Hematopoietic multipotent progenitor cell treated with erythropoietin and hydrocortisone succinate and interleukin-3 and kit ligand, for 17 days (in vitro differentiated cells): ENCODE measurements around the gene STC2.

Experiments used
- DNase-seq: peaks from one replicate; pipeline ENCODE4 v3.0.0-alpha.2; 2015; ENCODE audit warnings: low spot score

The STC2 gene

DNA sequence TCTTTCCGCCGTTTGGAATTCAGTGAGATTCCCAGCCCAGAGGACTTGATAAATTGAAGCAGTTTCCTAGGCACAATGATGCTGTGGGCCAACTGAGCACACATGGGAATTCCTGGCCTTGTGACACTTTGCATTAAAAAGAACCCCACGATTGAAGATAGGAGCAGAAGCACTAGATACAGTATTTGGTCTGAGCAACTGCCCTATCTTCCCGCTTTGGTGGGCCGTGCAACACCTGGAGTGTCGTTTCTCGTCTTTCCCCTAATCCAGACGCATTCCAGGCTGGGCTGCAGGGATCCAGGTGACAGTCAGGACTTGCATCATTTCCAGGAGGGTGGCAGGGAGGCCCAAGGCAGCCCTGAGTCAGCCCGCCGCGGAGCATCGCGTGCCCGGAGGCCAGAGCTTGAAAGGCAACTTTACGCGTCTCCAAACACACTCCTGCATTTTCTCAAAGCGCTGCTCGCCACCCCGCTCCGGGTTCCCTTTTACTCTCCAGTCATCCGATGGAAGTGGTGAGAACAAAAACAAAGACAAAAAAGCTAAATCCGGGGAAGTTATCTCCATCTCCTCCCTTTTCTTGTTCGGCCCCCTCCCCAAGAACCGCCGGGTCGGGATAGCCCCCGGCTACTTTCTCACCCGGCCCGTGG lies 753 bp upstream of the STC2 start:
- DNase-seq = no peak

DNA sequence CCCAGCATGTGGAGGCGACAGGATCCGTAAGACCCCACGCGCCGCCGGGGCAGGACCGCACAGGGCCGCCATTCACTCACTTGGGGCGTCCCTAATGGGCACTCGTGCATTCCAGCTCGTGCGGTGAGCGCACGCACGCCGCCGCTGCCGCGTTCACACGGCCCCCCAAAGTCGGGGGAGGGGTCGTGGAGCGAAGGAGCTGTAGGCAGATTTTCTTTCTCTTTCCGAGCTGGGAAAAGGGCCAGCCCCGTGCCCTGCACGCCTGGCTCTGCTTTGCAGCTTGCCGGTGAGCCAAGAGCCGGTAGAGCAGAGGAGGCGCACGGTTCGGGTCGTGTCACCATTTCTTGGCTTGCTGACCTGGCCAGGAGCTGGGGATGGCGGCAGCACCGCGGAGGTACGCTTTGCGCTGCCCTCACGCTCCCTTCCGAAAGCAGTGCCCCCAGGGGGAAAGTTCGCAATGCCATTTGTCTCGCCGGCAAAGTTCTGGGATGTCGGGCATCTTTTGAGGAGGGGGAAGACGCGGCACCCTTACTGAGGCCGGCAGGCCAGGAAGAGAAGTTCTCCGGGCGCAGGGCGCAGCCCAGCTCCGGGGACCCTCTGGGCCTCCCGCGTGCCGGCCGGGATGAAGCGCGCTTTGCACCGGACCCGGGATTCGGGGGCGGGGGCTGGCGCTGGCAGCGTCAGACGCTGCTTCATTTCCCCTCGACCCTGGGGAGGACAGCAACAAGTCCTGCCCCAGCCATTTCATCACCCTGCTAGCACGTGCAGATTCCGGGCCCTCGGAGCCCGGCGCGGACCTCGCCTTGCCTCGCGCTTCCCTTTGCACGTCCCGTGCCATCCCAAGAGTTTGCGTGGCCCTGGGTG lies 898 bp downstream of the STC2 start:
- no peak for DNase-seq

DNA sequence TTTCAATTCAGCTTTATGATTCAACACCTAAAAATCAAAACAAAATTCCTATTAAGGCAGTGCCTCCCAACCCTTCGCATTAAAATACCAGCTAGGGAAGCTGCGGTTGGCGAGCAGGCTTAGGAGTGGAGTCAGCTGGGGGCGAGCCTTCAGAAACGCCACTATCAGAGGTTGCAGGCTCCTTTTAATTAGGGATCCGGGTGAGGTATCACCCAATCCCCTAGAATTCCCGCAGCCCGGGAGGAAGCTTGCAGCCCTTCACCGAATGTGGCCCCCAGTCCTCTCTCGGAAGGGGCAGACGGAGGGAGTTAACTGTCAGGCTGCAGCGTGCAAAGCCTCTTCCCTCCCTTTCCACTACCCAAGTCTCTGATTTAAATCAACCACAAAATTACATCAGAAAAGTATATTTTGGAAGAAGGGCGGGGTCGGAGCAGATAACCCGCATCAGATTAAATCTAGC lies 1.7 kb downstream of the STC2 start:
- no peak for DNase-seq

DNA sequence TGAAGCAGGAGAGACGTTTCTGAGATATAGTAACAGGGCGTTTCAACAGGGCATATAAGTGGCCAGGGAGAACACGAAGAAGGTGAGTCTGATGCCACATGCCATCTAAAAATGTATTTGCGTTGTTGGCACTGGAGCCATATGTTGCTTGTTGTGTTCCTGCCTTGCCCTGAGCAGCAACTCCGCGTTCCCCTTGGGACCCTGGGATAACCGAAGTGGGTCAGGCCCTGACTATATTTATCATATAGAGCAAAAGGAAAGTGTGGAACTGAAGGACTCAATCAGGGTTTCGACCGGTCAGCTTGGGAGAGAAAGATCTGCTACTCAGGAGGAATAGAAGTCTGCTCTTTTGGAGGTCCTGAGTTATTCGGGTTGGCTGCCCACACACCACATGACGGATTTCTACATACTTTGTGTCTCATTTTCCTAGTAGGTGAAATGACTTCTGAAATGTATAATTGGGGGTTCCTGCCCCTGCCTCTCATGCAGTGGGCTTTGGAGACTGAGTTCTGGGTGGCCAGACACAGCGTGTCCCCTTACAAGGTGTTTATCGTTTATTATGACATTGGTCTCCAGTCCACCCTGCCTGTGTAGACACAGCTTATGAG lies 3.0 kb downstream of the STC2 start:
- no peak for DNase-seq

DNA sequence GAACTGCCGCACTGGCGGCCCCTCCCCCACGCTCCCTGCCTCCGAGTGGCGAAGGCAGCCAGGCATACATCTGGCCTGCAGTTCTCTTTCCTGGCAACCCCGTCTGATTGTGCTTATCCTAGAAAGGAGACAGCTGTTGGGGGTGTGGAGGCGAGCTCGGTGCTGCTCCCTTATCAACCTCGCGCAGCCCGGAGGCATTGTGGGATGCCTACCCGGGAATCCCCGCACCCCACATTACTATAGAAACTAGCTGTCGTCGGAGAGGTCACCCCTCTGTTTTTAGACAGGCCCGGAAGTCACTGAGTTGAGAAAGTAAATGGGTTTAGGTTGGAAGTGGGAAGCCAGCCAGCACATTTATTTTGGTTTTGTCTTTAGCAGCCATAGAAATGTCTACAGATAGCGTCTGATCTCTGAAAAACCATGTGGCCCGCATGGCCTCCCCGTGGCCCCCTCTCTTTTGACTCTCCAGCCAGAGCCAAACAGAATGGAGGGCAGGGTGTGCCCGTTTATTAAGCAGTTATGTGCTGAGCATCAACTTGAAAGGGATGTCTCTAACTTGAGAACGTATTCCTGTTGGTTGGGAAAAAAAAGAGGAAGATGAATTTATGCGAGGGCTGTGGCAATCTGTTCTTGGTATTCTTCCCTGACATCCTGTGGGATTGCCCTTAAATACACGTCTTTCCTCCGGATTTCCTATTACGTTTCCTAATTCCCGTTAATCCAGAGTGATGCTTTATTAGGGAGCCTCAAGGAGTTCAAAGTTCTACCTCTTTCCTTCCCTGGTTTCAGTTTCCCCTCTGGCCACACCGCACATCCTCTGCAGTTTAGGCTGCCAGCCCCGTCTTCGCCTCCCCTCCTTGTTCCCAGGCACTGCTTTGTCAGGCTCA lies 3.9 kb downstream of the STC2 start:
- DNase-seq = peak; percentile 21

DNA sequence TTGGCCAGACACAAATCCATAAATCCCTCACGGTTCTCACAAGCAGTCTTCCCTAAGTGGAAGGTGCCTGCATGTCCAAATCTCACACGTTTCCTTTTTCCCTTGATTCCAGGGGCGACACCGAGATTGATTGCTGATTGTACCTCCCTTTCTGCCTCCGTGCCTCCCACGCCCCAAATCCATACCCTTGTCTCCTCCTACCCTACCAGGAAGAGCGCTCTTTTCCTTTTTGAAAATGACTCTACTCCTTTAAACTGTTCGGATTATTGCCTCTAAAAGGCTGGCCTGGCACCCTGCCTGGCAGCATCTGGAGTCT lies 4.5 kb downstream of the STC2 start:
- DNase-seq = no peak

DNA sequence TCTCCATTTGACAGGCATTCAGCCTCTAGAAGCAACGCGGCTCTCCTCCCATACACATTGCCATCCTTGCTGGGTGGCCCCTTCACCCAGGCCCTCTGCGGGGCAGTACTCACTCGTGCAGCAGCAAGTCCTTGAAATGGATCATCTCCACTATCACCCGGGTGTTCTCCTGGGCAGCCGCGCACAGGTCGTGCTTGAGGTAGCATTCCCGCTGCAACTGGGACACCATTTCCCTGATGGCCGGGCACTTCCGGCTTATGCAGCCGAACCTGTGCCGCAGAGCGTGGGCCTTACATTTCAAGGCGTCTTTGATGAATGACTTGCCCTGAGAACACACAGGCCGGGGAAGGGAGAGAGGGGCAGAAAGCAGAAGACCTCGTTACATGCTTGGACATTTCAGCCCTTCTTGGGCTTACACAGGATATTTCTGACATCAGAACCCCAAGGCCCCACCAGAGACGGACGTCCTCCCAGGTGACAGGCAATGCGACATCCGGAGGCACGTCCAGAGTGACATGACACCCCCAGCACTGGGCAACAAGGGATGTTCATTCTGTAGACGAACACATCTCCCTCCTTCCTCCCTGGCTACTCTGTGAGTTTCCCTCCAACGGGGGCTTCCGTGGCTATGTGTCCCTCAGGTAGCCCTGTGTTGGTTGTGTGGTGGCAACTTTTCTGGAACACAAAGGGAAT lies 5.0 kb downstream of the STC2 start:
- DNase-seq = no peak

DNA sequence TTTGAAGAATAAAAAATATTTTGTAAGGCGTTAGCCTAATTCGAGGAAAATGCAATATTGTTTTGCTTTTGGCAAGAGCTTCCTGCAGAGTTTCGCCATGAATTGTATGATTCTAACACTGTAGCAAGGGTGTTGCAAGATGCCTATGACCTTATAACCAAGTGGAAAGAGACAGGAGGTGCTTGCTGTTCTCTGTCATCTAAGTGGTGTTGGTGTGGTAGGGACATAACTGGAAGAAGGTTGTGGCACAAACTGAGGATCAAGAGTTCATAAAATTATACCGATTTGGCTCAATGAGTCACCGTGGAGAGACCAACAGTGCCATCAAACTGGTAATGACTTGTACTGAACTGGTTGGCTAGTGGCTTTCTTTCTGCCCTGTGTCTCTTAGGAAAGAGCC lies 6.3 kb downstream of the STC2 start:
- DNase-seq = no peak

DNA sequence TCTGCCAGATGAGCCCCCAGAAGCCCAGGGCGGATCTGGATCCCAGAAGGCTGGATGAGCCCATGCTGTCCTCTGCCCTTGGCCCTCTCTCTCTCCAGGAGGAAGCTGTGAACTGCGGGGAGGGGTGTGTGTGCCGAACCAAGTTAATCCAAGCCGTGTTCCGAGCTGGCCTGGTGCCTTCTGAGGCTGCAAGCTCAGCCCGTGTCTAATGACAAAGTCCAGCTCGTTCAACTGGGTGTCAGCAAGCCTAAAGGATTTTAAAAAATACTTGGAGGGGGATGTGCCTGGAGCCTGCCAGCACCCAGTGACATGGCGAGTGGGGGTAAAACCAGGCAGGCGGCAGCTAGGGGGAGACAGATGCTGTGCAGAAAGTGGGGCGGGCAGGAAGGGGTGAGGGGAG lies 8.0 kb downstream of the STC2 start:
- DNase-seq = no peak

DNA sequence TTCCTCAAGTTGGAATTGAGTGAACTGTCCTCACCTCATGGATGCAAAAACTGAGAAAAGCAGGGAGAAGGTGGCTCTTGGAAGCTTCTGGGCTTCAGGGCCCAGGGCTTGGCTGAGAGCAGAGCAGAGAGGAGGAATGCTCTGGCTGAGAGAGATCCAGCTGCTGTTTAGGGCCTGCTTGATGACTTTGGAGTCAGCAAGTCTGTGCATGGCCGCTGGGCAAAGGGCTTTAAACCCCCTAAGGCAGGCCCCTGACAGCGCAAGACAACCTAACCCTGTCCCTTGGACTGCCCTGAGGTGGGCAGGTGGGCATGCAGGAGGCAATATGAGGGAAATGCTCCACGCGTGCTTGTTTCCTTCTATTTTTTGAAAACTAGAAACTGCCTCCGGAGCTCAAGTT lies 8.6 kb downstream of the STC2 start:
- no peak for DNase-seq

DNA sequence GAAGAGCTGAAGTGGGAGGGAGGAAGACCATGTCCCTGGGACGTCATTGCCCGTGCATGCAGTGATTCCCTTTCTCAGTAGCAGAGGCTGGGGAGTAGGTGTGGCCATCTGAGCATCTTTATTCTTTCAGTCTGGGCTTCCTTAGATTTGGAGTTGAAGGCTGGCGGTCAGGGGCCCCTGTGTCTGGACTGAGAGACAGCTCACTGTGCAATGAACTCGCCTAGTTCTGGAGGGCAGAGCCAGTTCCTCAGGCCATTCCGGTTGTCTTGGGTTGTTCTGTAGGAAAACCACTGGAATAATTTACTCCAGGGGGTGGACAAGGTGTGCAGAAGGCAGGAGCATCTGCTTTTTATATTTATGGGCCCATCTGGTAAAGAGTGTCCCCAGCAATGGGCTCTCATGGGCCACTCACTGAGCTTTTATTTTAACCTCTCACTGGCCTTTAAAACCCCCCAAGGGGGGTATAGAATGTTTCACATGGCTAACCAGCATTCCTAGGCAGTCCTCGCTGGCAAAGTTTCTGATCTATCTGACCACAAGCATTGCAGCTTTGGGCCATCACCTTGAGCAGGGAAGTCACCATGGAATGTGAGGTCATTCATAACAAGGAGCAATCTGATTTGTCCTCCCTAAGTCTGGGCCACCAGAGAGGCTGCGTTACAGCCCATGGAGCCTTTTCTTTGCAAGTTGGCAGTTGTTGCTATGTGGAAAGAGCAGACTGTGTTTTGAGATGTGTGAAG lies 9.2 kb downstream of the STC2 start:
- DNase-seq = no peak

DNA sequence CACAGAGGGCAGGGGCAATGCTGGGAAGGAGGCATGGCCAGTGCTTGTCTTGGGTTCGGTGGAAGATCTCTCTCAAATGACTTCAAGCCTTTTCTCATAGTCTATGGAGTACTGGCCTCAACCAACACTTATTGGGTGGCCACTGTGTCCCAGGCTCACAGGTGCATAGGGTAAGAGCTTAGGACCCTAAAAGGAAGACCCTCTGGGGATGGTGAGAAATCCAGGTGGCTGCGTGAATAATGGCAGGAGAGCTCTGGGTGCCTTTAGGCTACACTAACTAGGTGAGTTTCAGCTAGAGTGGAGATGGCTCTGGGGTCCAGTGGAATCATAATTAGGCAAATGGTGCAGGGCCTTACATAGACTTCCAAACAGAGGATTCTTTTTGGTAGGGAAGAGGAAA lies 9.9 kb downstream of the STC2 start:
- no peak for DNase-seq

DNA sequence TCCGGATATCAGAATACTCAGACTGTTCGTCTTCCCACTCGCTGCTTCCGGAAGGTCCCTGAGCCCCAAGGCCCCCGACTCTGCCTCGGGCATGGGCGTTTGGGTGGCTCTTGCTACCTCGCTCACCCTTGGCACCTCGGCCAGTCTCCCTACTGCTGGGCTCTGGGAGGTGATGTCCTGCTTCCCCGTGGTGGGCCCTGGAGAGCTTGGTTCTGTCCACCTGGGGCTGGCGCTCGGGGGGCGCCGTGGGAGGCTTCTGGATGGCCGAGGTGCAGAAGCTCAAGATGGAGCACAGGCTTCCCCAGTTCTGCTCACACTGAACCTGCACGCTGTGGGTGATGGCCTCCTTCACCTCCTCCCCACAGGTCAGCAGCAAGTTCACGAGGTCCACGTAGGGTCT lies 10.4 kb downstream of the STC2 start:
- no peak for DNase-seq

DNA sequence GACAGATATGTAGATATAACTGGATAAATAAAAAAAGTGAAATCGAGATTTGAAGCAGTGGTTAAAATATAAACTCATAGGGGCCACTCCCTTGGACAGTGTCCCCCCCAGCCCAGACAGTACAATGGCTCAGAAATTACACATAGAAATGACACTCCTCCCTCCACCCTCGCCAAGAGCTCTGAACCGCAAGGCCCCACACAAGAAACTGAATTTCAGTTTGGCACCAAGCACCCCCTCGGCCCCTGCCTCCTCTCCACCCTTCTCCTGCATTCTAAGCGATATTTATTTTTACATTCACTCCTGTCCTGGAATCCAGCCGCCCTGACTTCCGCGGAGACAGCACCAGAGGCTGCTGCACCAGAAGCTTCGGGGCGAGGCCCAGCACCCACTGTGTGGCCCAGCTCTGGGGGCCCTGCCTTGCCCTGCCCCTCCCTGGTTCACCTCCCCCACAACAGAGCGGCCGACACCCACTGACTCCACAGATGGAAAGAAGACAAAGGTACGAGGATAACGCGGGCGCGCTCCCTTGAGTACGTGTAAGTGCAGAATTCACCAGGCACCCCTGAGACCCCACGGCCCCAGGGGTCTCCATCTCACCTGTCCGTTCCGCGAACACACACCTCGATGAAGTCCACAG lies 11.0 kb downstream of the STC2 start:
- DNase-seq = no peak

DNA sequence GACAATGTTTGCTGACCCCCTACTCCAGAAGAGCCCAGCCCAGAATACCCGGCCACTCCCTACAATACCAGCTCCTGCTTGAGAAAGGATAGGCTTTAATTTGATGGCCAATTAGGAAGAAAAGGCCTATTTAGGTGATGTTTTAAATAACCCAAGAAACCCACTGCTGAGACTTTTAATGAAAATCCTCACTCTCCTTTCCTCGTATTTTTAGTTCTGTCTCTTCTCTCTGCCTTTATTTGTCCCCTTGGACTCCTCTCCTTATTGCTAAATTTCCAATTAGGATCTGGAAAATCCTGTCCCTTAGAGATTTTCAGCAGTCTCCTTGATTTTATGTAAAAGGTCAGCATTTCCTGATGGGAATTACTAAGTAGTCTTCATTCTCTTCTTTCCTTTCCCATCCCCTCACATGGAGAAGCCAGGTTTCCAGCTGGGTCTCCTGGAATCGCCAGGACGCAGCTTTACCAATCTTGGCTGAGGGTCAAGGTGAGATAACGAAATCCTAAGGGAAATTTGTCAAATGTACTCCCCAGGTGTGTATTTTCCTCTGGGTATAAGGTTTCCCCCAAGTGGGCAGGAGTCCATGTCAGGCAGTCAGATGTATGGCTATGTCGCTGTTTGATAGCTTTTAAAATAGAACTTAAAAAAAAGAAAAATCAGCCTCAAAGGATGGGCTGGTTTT lies 11.7 kb downstream of the STC2 start:
- DNase-seq = no peak

DNA sequence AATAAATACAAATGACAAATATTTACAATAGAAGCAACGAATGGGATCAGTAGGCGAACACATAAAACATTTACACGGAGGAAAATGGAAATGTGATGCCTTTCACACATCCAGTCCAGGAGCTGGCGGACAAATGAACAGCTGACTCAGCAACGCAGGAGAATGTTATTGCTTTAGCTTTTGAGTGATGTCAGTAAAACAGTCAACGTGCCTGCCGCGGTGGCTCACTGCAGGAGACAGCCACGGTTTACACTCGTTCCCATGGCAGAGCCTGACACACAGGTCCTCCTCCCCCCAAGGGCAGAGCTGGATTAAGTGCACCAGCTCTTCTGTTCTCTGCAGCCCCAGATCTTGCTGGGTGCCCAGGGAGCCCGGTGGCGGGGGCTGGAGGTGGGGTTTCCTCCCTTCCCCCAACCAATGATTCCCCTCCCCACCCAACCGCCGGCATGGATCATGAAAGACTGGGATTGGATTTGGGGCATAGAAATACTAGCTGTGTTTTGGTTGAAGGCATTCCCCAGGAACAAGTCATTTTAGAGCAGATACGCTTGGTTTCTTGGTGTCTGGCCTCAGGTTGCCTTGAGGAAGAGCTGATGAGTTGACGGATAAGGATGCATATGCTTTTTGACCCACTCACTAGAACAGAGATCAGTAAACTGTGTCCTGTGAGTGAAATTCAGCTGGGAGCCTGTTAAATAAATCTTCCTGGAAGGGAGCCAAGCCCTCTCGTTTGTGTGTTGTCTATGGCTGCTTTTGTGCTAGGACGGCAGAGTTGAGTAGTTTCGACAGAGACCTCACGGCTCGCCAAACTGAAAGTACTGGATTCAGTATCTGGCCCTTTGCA lies 12.5 kb downstream of the STC2 start:
- DNase-seq = no peak

DNA sequence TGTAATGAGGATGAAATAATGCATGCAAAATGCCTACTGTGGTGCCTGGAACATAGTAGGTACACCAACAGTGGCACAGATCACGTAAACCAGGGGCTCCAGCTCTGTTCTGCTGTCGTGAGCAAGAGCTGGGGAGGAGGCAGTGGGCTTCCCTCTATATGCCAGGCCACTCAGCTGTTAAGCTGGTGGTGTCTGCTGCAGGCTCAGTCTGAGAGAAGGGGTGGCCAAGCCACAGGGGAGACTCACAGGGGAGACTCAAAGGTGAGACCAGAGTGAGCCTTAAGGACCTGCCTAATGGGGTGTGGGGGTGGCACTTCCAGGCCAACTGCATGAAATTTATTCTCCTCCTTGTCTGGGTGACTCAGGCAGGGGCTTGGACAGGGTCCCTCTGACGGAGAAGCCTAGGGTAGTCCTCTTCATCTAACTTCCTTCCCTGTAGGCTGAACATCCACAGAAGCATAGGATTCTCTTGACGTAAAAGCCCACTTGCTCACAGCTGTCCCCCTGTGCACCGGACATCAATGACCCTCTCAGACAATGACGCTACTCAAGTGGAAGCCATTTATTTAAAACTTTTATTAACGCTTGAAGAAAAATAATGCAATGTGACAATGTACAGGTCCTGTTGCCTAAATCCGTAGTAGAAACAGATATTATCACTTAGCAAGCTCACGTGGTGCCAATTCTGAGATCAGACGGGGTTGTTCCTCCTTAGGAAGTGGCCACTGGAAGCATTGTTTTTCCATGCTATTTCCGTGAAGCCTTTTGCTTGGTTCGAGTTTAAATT lies 13.9 kb downstream of the STC2 start:
- no peak for DNase-seq

DNA sequence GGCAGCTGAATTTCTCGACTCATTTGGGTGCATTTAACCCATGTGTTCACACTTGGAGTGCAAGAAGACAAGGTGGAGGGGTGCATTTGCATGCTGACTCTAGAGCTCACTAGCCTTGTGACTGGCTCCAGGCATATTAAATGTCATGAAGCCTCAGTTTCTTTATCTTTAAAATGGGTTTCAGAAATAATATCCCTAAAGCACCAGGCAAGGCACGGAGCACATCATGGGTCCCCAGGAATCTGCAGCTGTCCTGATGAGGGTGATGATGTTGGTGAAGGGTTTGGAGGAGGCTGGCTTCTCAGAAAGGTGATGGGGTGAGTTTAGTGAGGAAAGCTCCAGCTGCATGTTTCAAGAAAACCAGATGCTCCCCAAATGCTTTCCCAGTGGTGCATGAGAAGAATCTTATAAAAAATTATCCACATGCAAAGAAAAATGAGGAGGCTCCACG lies 14.8 kb downstream of the STC2 start:
- DNase-seq = no peak
